Gastrocnemius medialis (tissue), 4 donors: ENCODE data around the gene SPOPL.

ENCODE experiments used
- CTCF ChIP-seq, 5 experiments: fragments of 450-650 bp in 3 of 5; fragments of 200-600 bp in 2 of 5; sonication (generic) in 2 of 5; IDR thresholded peaks in 4 of 5; conservative IDR thresholded peaks in 1 of 5; 1 replicate in 4 of 5; 2 replicates in 1 of 5; pipeline ENCODE4 v1.5.1; 2016 to 2019; ENCODE audit warnings: antibody characterized with exemption in 5 of 5, mild to moderate bottlenecking in 3 of 5, moderate library complexity in 3 of 5
- POLR2A ChIP-seq, 2 donors: fragments of 450-650 bp; IDR thresholded peaks; one replicate each; pipeline ENCODE4 v1.6.1; 2017; ENCODE audit warnings: antibody characterized with exemption in 2 of 2, mild to moderate bottlenecking in 2 of 2, moderate library complexity in 2 of 2

GRCh38 chr2:138503087-138503442 is 1.5 kb downstream of the SPOPL start:
- TF ChIP-seq CTCF (IDR thresholded peaks at IDR 0.05 in 4 of 5, conservative IDR thresholded peaks at IDR 0.05 in 1 of 5): no peak
- no peak for TF ChIP-seq POLR2A (IDR thresholded peaks at IDR 0.05)
